Measurements from ENCODE around the gene NELL1.

NELL1 gene

GRCh38 chr11:21398195-21398594, 728.8 kb downstream of the NELL1 start:
- no peak overlapping the region for H3K27ac ChIP-seq
- no peak for DNase-seq
- no peak for TF ChIP-seq CTCF (IDR thresholded peaks at IDR 0.05; ENCODE audit: low read depth, low read length, missing control alignments)
- no peaks in the 10 kb centered on the region for H3K36me3 ChIP-seq (replicated peaks)
- in situ Hi-C loops (cut with HindIII; ENCODE audit: low pct_ligation_motif_present, low sequenced_read_pairs), result no loop called here
- no peaks in the 10 kb centered on the region for H3K27me3 ChIP-seq (replicated peaks)
- H3K4me3 ChIP-seq (ENCODE audit: low read depth, low read length), result no peak overlapping the region

GRCh38 chr11:21401496-21401895, 732.1 kb downstream of the NELL1 start:
- Histone ChIP-seq H3K36me3 (replicated peaks) (no peaks in the 10 kb centered on the region), H3K27me3 (replicated peaks) (no peaks in the 10 kb centered on the region), H3K27ac (no peak overlapping the region), H3K4me3 (ENCODE audit: low read depth, low read length) (no peak overlapping the region)
- in situ Hi-C loops (cut with HindIII; ENCODE audit: low pct_ligation_motif_present, low sequenced_read_pairs), result no loop called here
- DNase-seq, result no peak
- no peak for TF ChIP-seq CTCF (IDR thresholded peaks at IDR 0.05; ENCODE audit: low read depth, low read length, missing control alignments)

- in situ Hi-C loops (cut with HindIII; ENCODE audit: low pct_ligation_motif_present, low sequenced_read_pairs), result no loop called here
- H3K36me3 ChIP-seq (replicated peaks), result no peaks in the 10 kb centered on the region
- H3K4me3 ChIP-seq (ENCODE audit: low read depth, low read length), result no peak overlapping the region
- DNase-seq, result no peak
- H3K27ac ChIP-seq, result no peak overlapping the region
- H3K27me3 ChIP-seq (replicated peaks), result no peaks in the 10 kb centered on the region
- TF ChIP-seq CTCF (IDR thresholded peaks at IDR 0.05; ENCODE audit: low read depth, low read length, missing control alignments), result no peak
Measured at GRCh38 chr11:21402274-21402673, 732.9 kb downstream of the NELL1 start.

- Histone ChIP-seq H3K36me3 (replicated peaks) (no peaks in the 10 kb centered on the region), H3K27me3 (replicated peaks) (no peaks in the 10 kb centered on the region), H3K4me3 (ENCODE audit: low read depth, low read length) (no peak overlapping the region), H3K27ac (no peak overlapping the region)
- DNase-seq, result no peak
- in situ Hi-C loops (cut with HindIII; ENCODE audit: low pct_ligation_motif_present, low sequenced_read_pairs), result no loop called here
- TF ChIP-seq CTCF (IDR thresholded peaks at IDR 0.05; ENCODE audit: low read depth, low read length, missing control alignments), result no peak
Measured at GRCh38 chr11:21403069-21403468, 733.7 kb downstream of the NELL1 start.

- Histone ChIP-seq H3K27me3 (replicated peaks) (no peaks in the 10 kb centered on the region), H3K36me3 (replicated peaks) (no peaks in the 10 kb centered on the region), H3K27ac (no peak overlapping the region), H3K4me3 (ENCODE audit: low read depth, low read length) (no peak overlapping the region)
- in situ Hi-C loops (cut with HindIII; ENCODE audit: low pct_ligation_motif_present, low sequenced_read_pairs), result no loop called here
- no peak for DNase-seq
- TF ChIP-seq CTCF (IDR thresholded peaks at IDR 0.05; ENCODE audit: low read depth, low read length, missing control alignments), result no peak
Measured at GRCh38 chr11:21405422-21405821, 736.0 kb downstream of the NELL1 start.

- Histone ChIP-seq H3K27me3 (replicated peaks) (no peaks in the 10 kb centered on the region), H3K27ac (no peak overlapping the region), H3K36me3 (replicated peaks) (no peaks in the 10 kb centered on the region), H3K4me3 (ENCODE audit: low read depth, low read length) (no peak overlapping the region)
- DNase-seq, result no peak
- no peak for TF ChIP-seq CTCF (IDR thresholded peaks at IDR 0.05; ENCODE audit: low read depth, low read length, missing control alignments)
- in situ Hi-C loops (cut with HindIII; ENCODE audit: low pct_ligation_motif_present, low sequenced_read_pairs), result no loop called here
Measured at GRCh38 chr11:21410513-21410912, 741.1 kb downstream of the NELL1 start.

Data from brain microvascular endothelial cell (primary cell).